ENCODE measurements around the gene KLHL29.

Gene KLHL29

DNA sequence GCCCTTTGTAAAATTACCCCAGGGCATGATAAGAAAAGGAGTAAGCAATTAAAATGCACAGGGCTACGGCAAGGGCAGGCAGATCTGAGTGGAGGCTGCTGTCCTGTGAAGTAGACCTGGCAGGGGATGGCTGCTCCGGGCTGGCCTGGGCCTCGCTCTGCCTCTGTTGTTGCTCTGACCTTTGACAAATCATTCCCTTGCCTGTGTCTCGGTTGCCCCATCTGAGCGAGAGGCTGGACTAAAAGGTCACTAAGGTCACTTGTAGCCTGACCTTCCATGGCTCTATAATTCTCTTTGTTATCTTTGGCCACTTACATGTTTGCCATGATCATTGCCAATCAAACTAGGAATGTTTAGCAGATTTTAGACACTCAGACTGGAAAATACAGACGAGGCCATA is 118.1 kb downstream of the KLHL29 start:
- Histone ChIP-seq H3K4me3 (ENCODE audit: low read depth, low read length) (no peak overlapping the region), H3K27me3 (no peaks in the 10 kb centered on the region), H3K9me3 (no peaks in the 10 kb centered on the region), H3K36me3 (no peaks in the 10 kb centered on the region), H3K4me1 (peaks cover 65% of the 10 kb centered on the region)
- no peak for DNase-seq
- TF ChIP-seq, protein P1, sequence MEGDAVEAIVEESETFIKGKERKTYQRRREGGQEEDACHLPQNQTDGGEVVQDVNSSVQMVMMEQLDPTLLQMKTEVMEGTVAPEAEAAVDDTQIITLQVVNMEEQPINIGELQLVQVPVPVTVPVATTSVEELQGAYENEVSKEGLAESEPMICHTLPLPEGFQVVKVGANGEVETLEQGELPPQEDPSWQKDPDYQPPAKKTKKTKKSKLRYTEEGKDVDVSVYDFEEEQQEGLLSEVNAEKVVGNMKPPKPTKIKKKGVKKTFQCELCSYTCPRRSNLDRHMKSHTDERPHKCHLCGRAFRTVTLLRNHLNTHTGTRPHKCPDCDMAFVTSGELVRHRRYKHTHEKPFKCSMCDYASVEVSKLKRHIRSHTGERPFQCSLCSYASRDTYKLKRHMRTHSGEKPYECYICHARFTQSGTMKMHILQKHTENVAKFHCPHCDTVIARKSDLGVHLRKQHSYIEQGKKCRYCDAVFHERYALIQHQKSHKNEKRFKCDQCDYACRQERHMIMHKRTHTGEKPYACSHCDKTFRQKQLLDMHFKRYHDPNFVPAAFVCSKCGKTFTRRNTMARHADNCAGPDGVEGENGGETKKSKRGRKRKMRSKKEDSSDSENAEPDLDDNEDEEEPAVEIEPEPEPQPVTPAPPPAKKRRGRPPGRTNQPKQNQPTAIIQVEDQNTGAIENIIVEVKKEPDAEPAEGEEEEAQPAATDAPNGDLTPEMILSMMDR (IDR thresholded peaks at IDR 0.05; ENCODE audit: low read depth, low read length), result no peak

DNA sequence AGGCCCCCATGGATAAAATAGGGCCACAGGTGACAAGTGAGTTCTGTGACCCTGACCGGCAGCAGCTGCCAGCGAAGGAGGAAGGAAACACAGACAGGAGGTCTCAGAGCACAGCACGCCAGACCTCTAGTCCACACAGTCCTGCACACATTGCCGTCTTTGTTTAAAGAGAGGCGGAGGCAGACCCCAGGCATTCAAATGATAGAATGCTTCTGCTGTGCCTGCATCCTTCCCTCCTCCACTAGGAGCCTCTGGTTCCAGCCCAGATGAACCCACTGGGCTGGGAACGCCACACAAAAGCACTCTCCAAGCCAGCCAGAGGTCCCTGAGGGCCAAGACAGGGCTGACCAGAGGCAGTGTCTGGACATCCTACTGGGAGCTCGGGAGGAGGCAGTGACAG is 118.7 kb downstream of the KLHL29 start:
- no peak for DNase-seq

DNA sequence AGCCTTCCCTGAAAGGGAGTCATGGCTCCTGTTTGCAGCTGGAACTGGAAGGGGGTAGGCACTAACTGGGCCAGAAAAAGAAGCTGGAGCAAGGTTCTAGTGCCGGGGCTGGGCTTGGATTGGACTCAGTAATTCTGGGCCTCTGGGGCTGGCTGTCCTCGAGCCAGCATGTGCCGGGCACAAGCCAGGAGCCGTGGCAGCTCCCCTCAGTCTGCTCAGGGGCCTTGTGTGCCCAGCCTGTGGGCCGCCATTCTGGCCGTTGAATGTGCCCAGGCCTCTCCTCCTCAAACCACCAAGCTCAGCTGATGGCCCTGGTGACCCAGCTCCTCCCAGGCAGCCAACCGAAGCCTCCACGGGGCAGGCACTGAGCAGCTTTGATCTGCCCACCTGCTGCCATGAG is 119.6 kb downstream of the KLHL29 start:
- TF ChIP-seq, protein P1 (IDR thresholded peaks at IDR 0.05; ENCODE audit: low read depth, low read length), result no peak
- Histone ChIP-seq H3K4me1 (peaks cover 65% of the 10 kb centered on the region), H3K36me3 (no peaks in the 10 kb centered on the region), H3K27me3 (no peaks in the 10 kb centered on the region), H3K4me3 (ENCODE audit: low read depth, low read length) (no peak overlapping the region), H3K9me3 (no peaks in the 10 kb centered on the region)
- DNase-seq, result no peak

More for the DNA sequence above, 118.7 kb downstream of the KLHL29 start:
- Histone ChIP-seq H3K36me3 (no peaks in the 10 kb centered on the region), H3K9me3 (no peaks in the 10 kb centered on the region), H3K4me3 (ENCODE audit: low read depth, low read length) (no peak overlapping the region), H3K4me1 (peaks cover 65% of the 10 kb centered on the region), H3K27me3 (no peaks in the 10 kb centered on the region)
- TF ChIP-seq, protein P1 (IDR thresholded peaks at IDR 0.05; ENCODE audit: low read depth, low read length), result no peak

DNA sequence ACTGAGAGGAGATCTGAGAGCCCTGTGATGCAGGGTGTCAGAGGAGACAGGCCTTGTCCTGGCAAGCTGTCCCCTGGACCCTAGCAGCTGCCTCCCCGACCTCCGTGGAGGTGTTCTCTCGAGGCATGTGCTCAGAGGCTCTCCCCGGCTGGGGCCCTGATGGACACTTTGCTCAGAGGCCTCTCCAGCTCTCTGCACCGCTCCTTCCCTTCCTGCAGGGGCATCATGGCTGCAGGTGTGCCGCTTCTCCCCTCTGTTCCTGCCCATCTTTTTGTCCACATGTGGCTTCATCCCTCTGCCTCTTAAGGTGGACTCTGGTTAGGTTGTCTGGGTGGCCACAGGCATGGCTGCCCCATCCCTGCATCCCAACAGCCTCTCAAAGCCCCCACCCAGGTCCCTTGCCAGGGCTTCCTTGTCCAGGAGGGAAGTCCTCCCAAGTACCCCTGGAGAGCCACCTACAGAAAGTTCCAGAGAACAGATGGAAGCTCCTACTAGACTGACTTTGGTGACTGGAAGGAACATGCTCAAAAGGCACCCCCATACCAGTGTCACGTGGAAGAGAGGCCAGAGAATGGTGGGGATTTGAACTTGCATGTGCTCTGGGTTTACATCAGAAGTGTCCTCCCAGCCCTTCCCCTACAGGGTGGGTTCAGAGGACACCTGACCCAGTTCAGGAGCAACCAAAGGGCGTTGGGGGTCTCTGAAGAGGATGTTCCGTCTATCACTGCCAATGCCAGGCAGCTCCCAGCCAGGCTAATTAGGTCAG is 120.4 kb downstream of the KLHL29 start:
- H3K4me3 ChIP-seq (ENCODE audit: low read depth, low read length), result no peak overlapping the region
- peaks cover 65% of the 10 kb centered on the region for H3K4me1 ChIP-seq
- no peak for DNase-seq
- H3K9me3 ChIP-seq, result no peaks in the 10 kb centered on the region
- no peaks in the 10 kb centered on the region for H3K36me3 ChIP-seq
- H3K27me3 ChIP-seq, result no peaks in the 10 kb centered on the region
- TF ChIP-seq, protein P1 (IDR thresholded peaks at IDR 0.05; ENCODE audit: low read depth, low read length), result peak; percentile 18; the same call in 1 of the 2 replicates

DNA sequence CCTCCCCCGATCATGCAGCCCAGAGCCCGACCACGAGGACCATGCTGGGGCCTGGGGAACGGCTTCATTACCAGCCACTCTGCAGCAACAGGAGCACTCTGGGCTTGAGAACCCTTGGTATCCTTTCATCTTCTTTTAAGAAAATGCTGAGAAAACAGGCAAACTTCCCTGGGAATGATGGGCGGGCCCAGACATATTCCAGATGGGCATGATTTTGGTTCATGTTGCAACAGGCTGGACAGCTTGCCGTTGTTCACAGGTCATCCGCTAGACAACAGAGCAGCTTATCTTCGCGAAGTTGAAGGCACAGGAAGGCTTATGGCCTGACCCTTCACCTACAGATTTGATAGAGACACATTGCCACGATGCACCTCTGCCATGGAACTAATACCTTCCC is 121.0 kb downstream of the KLHL29 start:
- TF ChIP-seq, protein P1 (IDR thresholded peaks at IDR 0.05; ENCODE audit: low read depth, low read length), result no peak
- no peaks in the 10 kb centered on the region for H3K36me3 ChIP-seq
- no peaks in the 10 kb centered on the region for H3K9me3 ChIP-seq
- H3K27me3 ChIP-seq, result no peaks in the 10 kb centered on the region
- DNase-seq, result no peak
- H3K4me1 ChIP-seq, result peaks cover 65% of the 10 kb centered on the region
- no peak overlapping the region for H3K4me3 ChIP-seq (ENCODE audit: low read depth, low read length)

DNA sequence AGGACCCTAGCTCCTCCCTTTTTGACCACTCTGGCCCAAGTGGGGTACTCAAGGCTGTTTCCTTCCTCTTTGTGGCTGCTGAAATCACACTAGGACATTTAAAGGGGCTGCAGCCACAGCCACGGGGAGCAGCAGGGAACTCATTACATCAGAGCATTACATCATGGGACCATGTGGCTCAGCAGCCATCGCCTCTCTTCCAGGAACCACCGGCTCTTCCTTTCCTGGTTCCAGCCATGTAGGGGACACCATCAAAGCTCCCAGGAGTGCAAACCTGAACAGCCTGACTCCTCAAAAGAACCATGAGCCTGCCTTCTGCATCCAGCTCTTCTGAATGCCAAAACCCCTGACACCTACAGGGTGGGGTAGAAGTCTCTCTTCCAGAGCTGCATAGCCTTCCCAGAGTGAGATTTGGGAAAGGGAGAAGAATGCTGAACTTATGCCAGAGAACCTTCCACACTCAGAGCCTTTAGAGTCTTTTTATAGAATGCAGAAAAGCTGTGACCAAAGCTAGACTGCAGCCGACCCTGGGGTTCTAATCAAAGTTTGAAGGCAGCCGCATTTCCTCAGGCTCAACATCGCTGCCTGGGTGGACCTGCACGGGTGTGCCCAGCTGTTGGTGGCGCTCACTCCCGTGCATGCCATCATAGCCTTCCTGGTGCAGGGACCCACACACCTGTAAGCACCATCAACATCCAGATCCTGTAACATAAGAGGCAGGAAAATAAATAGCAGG is 121.7 kb downstream of the KLHL29 start:
- TF ChIP-seq, protein P1 (IDR thresholded peaks at IDR 0.05; ENCODE audit: low read depth, low read length), result no peak
- Histone ChIP-seq H3K4me1 (peaks cover 67% of the 10 kb centered on the region), H3K36me3 (no peaks in the 10 kb centered on the region), H3K27me3 (no peaks in the 10 kb centered on the region), H3K9me3 (no peaks in the 10 kb centered on the region), H3K4me3 (ENCODE audit: low read depth, low read length) (no peak overlapping the region)
- no peak for DNase-seq
